ENCODE data around the gene PRDX1.
"Not testable (repeated sequence)": the region's sequence is repeated elsewhere in the genome, so short reads cannot be mapped to it uniquely, and the experiment has no call there.

- TF ChIP-seq CTCF (conservative IDR thresholded peaks at IDR 0.05; ENCODE audit: low read depth, low read length); EZH2 (IDR thresholded peaks at IDR 0.05; ENCODE audit: borderline replicate concordance, low read depth, low read length, poor library complexity, severe bottlenecking): not testable (repeated sequence)
Measured at GRCh38 chr1:45519774-45520173, 1.9 kb downstream of the PRDX1 start.

Measured in A673 (cell line).